ENCODE measurements around the gene RIIAD1.
"Not testable (repeated sequence)": the region's sequence is repeated elsewhere in the genome, so short reads cannot be mapped to it uniquely, and the experiment has no call there.

Gene RIIAD1, protein sequence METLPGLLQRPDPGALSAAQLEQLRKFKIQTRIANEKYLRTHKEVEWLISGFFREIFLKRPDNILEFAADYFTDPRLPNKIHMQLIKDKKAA

DNA sequence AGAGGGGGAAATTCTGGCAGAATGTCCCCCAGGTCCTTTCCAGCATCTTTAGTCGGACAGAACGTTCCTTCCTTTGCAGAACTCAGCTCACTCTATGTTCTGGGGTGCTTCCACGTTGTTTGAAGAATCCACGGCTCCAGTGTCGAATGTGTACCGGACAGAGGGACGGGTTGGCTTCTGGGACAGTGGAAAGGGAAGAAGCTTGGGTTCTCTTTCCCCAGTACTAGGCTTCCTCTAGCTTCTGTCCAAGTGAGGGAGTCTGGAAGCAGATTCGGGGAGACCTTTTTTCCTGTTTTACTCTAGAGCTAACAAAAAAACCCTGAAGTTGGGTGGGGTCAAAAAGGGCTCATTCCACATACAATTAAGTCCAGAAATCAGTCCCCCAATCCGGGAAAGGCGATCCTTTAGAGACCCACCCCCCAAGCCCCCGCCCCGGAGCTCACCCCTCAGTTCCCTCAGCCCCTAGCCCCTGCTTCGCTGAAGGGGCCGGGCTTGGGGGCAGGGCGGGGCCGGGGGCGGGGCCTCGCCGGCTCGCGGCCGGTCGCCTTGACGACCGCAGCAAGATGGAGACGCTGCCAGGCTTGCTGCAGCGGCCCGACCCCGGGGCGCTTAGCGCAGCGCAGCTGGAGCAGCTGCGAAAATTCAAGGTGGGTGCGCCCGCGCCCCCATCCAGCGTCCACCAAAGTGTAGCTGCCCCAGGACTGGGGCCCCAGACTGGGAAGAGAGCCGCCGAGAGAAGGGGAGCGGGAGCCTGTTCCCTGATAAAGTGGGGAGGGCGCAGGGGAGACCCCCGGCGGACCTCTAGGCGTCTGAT lies at the start of gene RIIAD1:
Gene RIIAD1, plus strand, starts transcription at position 549 of the 814 bp plus-strand sequence. Its CDS starts 15 bp downstream, at position 564.
- DNase-seq (ENCODE audit: low read depth in 2 of 2, low spot score in 1 of 2): no peak

DNA sequence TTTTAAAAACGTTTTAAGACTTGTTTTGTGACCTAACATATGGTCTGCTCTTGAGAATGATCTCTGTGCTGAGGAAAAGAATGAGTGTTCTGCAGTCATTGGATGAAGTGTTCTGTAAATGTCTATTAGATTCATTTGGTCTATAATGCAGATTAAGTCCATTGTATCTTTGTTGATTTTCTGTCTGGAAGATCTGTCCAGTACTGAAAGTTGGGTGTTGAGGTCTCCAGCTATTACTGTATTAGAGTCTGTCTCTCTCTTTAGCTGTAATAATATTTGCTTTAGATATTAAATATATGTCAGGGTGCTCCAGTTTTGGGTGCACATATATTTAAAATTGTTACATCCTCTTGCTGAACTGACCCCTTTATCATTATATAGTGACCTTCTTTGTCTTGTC lies 47.9 kb upstream of the RIIAD1 start:
- DNase-seq (ENCODE audit: low read depth in 2 of 2, low spot score in 1 of 2): no peak

DNA sequence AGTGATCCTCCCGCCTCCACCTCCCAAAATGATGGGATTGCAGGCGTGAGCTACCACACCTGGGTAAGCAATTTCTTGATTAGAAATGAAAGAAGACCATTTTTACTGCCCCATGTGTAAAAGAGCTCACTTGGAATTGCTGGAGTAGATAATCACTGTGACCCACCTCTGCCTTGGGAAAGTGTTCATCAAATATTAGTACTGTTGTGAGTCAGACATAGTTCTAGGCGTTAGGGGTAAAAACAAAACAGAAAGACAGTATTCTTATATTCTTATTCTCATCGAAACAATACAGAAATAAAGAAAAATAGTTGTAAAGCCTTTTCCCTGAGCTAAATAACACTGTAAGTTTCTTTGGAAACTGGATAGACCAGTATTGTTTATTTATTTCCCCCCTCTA lies 40.9 kb upstream of the RIIAD1 start:
- no peak for DNase-seq (ENCODE audit: low read depth in 2 of 2, low spot score in 1 of 2)

DNA sequence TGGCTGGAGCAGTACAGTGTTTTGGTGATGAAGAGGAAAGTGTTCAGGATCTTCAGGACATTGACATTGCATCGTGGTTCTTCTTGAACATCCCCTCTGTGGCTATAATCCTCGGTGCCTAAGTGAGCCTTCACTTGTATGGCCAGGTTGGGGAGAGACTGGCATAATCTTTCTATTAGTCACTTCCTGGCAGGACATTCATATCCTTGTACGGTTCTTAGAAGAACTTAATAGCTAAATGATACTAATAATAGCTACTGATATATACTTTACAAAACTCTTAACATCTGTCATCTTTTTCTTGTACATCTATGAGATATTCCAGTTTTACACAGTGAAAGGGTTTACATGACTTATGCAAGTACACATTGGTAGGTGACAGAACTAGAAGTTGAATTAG lies 40.5 kb upstream of the RIIAD1 start:
- no peak for DNase-seq (ENCODE audit: low read depth in 2 of 2, low spot score in 1 of 2)

DNA sequence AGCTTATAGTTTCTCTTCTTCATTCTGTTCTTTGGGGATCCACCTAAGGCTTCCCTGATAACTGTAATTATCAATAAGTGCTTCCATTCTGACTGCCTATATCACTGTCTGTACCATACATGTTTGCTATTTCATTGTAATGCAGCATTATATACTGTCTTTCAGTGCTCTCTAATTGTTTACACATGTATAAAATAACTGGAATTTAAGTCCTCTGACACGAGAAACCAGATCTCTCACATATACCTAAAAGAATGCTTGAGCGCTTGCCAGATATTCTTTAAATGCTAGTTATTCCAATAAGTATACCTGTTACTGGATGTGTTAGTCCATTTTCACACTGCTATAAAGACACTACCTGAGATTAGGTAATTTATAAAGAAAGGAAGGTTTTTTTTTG lies 39.4 kb upstream of the RIIAD1 start:
- no peak for DNase-seq (ENCODE audit: low read depth in 2 of 2, low spot score in 1 of 2)

DNA sequence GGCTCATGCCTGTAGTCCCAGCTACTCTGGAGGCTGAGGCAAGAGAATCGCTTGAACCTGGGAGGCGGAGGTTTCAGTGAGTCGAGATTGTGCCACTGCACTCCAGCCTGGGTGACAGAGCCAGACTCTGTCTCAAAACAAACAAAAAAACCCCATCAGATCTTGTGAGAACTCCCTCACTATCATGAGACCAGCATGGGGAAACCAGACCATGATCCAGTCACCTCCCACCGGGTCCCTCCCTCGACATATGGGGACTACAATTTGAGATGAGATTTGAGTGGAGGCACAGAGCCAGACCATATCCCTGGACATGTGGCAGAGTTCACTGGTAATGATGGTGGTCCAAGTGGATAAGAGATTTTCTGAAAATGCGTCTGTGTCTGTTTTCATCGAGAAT lies 38.4 kb upstream of the RIIAD1 start:
- DNase-seq (ENCODE audit: low read depth in 2 of 2, low spot score in 1 of 2): not testable (repeated sequence)

DNA sequence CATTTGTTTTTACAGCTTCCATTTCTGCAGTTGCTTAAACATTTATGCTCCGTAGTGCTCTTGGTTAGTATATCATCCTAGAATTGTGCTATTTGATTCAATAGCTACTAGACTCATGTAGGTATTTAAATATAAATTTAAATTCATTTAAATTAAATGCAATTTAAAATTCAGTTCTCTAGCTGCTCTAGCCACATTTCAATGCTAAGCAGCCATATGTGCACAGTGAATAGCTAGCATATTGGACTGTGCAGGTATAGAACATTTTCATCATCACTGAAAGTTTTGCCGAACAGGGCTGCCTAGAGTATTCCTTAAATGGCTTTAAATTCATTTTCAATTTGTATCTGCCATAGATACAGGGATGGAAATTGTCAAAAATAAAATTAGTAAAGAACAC lies 37.2 kb upstream of the RIIAD1 start:
- no peak for DNase-seq (ENCODE audit: low read depth in 2 of 2, low spot score in 1 of 2)

DNA sequence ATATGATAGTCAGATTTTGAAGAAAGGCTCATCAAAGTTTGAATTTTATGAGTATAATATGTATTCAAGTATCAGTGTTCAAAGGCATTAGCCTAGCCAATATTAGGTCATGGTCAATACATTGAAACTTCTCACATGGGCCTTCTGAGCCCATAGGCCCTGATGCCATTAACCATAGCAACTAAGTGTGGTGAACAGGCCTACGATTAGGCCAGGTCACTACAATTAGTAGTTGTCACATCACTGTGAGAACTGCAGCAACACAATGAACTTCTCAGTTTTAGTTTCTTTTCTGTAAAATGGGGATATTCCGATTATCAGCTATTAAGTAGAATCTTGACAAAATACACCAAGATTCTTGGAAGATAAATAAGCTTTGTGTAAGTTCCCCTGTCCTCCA lies 34.8 kb upstream of the RIIAD1 start:
- no peak for DNase-seq (ENCODE audit: low read depth in 2 of 2, low spot score in 1 of 2)

DNA sequence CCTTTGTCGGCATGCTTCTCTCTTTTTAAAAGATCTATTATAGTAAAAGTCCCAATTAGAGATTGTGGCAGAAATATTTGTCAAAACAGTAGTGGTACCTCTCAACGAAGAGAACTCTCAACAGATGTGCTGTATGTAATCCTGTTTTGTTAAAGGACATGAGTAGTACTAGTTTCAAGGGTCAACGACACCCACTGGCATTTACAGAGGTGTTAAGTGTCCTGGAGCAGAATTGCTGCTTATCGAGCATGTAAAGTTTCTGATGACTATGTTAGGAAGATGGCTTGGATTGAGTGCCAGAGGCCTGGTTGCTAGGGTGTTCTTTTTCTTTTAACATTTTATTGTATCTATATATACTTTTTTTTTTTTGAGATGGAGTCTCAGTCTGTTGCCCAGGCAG lies 31.8 kb upstream of the RIIAD1 start:
- DNase-seq (ENCODE audit: low read depth in 2 of 2, low spot score in 1 of 2): no peak

DNA sequence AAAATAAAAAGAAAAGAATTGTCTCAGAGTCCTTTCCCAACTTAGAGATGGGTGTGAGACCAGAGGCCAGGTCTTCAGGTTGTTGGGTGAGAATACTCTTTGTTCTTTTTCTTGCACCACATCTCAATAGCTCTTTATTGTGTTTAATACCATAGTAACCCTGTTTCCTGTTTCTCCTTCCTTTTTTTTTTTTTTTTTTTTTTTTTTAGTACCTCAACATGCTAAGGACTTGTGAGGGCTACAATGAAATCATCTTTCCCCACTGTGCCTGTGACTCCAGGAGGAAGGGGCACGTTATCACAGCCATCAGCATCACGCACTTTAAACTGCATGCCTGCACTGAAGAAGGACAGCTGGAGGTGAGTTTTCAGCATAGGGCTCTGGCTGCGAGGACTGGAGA lies 29.1 kb upstream of the RIIAD1 start:
- DNase-seq (ENCODE audit: low read depth in 2 of 2, low spot score in 1 of 2): no peak

DNA sequence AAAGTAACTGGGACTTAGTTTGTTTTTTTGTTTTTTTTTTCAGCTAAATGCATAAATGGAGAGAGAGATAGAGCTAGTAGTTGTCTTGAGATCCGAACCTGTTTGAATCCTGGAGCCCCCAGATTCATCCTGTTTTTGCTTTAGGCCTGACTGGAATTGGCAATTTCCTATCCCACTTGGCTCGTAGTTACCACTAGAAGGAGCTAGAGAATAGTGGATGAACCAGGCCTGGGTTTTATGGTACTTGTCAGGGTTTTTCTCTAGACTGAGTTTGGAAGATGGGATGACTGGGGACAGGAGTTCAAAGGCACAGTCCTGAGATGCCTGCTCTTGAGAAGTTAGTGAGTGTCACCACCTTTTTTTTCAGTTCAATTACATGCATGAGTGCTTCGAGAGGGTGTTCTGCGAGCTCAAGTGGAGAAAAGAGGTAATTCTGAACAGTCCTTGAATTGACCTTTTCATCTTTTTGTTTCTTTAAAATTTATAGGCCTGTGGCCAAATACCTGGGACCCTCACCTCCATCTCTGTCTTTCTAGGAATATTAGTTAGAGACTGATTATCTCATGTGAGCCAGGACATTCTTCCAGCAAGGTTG lies 28.2 kb upstream of the RIIAD1 start:
- DNase-seq (ENCODE audit: low read depth in 2 of 2, low spot score in 1 of 2): no peak

DNA sequence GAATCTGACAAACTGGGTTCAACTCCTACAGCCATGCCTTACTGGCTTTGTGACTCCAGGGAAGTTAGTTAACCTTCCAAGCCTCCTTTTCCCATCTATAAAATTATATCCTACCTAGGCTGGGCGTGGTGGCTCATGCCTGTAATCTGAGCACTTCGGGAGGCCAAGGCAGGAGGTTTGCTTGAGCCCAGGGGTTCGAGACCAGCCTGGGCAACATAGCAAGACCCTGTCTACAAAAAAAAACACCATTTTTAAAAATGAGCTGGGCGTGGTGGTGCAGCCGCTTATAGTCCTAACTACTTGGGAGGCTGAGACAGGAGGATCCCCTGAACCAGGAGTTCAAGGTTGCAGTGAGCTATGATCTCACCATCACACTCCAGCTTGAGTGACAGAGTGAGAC lies 19.8 kb upstream of the RIIAD1 start:
- DNase-seq (ENCODE audit: low read depth in 2 of 2, low spot score in 1 of 2): no peak

DNA sequence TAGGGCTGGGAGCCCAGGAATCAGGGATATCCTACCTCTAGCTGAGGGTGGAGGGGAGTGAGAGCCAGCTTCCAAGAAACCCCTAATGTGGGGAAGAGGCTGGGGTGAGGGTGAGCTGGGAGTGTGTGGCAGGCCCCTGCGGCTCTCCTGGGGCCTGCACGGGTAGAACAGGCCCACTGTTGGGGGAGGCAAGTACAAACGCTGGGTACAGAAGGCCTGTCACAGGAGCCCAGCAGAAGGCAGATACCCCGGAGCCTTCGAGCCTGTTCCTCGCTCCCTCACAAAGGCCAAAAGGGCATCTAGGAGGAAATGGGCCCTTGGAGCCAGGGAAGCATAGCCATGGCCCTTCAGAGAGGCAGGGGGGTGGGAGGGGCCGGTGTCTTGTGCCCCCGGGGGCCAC lies 18.4 kb upstream of the RIIAD1 start:
- no peak for DNase-seq (ENCODE audit: low read depth in 2 of 2, low spot score in 1 of 2)

DNA sequence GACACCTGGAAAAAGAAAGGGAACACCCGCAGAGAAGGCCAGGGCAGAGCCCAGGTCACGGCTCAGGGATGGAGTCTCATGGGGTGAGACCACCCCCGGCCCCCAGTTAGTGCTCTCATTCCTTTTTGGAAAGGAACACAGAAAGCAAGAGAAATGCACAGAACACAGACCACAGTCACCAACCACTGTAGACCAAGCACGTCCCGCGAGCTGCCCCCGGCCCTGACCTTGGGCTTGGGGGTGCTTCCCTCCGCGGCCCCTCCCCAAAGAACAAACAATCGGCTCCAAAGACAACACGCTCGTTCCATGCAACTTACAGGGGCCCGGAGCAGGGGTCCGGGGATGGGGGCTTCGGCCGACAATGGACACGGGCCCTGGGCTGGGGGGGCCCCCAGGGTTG lies 17.5 kb upstream of the RIIAD1 start:
- no peak for DNase-seq (ENCODE audit: low read depth in 2 of 2, low spot score in 1 of 2)

DNA sequence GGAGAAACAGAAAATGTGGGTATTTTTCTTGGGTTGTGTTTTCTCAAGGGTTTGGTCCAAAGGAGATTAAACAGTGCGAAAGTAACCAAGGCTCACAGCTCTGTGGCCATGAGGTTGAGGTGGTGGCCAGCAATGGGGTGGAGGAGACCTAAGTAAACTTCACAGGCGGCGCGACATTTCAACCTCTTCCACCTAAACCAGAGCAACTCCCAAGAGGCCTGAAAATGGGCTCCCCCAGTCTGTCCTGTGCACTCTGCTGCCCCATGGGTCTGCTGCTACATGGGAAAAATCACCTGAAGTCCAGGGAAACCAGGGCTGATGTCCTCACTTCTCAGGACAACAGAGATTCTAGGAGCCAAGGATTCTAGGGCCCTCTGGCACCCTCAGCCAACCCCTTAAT lies 17.1 kb upstream of the RIIAD1 start:
- DNase-seq (ENCODE audit: low read depth in 2 of 2, low spot score in 1 of 2): no peak

DNA sequence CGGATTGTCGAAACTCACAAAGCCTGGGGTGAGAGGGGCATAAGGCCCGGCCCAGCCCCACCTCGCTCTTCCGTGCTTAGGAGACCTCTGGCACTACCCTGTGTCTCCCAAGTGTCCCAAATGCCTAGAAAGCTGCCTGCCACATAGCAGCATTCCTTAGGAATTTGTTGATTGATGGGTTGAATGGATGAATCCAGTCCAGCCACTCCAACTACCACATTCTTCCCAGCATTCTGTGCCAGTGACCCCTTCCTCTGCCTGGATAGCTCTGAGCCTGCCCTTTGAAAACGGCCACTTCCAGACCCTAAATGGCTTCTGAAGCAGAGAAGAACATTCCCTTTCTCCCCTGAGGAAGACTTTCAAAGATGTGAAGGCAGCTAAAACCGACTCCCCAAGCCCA lies 16.2 kb upstream of the RIIAD1 start:
- DNase-seq (ENCODE audit: low read depth in 2 of 2, low spot score in 1 of 2): no peak

DNA sequence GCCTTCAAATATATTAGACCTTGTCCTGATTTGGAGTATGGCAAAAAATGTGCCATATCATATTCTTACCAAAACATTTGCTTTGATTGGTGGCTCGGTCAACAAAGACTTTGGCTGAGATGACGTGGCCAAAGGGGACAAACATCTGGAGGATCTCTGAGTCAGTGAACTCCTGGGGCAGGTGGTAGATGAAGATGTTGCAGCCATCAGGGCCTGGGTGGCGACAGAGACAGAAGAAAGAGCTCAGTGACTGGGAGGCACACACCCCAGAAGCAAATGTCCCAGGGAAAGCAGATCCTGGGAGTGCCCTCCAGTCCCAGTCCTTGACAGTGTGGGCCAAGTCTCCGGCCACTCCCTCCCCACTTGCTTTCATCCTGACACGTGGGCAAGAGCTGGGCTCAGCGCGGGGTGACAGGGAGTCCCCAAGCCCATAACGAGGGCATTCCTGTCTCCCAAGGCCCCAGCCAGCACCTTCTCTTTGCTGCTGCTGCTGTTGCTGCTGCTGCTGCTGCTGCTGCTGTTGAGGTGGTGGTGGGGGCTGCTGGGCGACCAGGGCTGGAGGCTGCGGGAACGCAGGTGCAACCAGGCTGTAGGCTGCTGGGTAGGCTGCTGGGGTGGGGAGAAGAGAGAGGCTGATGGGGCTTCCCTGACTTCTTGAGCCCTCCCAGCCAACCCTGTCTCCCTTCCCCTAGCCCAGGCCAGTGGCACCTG lies 15.4 kb upstream of the RIIAD1 start:
- no peak for DNase-seq (ENCODE audit: low read depth in 2 of 2, low spot score in 1 of 2)

DNA sequence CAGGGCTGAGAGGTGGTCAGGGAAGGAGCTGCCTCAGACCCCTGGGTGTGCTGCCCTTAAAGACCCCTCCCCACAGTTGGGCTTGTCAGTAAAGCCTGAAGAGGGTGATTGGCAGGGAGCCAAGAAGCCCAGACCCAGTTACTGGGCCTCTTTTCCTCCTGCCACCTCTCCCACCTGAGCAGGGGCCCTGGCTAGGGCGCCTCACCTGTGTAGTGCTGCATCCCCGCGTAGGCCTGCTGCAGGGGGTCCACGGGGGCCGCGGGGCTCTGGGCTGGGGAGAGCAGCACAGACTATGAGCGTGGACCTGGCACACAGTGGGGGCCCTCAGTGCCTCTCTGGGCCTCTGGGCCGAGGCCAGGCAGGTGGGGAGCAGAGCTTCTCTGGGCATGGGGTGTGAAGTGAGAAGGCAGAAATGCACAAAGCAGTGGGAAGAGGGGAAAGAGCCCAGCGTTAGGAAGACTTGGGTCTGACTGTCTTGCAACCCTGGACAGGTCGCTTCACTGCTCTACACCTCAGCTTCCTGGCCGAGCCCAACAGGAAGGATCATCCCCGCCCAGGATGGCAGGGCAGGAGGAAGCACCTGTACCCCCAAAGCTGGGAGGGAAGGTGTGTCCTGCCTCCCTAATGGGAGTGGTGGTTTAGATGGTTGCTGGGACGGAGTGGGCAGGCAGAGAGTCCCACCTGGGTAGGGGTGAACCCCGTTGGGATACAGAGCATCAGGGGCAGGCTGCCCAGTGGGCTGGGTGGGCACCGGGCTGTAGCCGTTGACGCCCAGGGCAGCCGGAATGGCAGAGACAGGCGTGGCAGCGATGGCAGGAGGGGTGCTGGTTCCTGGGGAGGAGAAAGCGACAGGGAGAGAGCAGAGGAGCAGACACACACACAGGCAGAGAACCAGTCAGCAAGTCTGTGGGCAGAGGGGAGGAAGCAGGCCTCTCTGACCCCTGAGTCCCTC lies 14.6 kb upstream of the RIIAD1 start:
- no peak for DNase-seq (ENCODE audit: low read depth in 2 of 2, low spot score in 1 of 2)

DNA sequence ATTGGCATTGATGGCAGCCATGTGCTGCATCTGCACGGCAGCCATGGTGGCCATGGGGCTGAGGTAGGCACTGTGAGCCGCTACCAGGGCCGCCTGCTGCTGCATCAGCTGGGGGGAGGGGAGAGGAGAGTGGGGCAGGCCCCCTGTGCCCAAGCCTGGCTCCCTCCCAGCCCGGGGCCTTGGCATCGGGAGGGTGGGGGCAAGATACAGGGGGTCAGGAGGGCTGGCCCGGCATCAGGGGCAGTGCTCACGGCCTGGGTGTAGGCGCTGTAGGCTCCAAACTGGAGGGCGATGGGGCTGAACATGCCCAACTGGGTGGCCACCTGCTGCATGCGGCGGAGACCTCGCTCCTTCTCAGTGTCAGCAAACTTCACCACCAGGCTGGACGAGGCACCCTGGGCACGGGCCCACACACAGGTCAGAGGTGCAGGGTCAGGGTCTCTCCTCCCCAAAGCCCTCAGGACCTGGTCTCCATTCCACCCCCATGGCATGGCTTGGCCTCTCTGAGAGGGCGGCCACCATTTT lies 13.7 kb upstream of the RIIAD1 start:
- DNase-seq (ENCODE audit: low read depth in 2 of 2, low spot score in 1 of 2): no peak

DNA sequence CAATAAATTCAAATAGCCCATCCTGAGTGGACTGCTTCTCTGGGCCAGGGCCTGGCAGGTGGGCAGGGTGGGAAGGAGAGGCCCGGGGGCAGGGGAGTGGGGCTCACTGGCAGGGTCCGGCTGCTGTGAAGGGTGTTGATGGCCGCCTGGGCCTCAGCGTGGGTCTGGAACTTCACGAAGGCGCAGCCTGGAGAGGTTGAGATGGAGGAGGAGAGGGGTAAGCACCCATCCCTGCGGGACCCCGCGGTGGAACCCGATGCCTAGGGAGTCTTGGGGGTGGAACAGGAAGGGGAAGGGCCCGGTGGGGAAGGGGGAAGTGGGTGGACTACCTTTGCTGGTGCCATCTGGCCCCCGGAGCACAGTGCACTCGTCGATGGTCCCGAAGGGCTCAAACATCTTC lies 12.4 kb upstream of the RIIAD1 start:
- no peak for DNase-seq (ENCODE audit: low read depth in 2 of 2, low spot score in 1 of 2)
